Central memory CD8-positive, alpha-beta T cell (primary cell): Measurements from ENCODE around the gene MSGN1.
"Not testable (repeated sequence)": the region's sequence is repeated elsewhere in the genome, so short reads cannot be mapped to it uniquely, and the experiment has no call there.

Experiments used
- ATAC-seq: fragments of 150-1000 bp; cut with Tn5 transposase; replicated peaks from 2 replicates; pipeline ENCODE4 v1.10.0; 2022; ENCODE audit warnings: mild to moderate bottlenecking, moderate FRiP score, moderate number of reproducible peaks; ENCODE audit not compliant: poor library complexity, severe bottlenecking; ENCODE audit errors: extremely low read depth
- DNase-seq, 2 donors: peaks; one replicate each; pipeline ENCODE4 v3.0.0; 2021; ENCODE audit warnings: low spot score in 2 of 2
- H3K27ac Mint-ChIP-seq: one replicate; pipeline ENCODE4 v1.8.0; 2022; ENCODE audit warnings: low read depth, mild to moderate bottlenecking, moderate library complexity, mixed read lengths
- H3K27me3 Mint-ChIP-seq: one replicate; pipeline ENCODE4 v1.8.0; 2022; ENCODE audit warnings: mixed read lengths
- H3K36me3 Mint-ChIP-seq: one replicate; pipeline ENCODE4 v1.8.0; 2022; ENCODE audit warnings: mild to moderate bottlenecking, moderate library complexity, mixed read lengths; ENCODE audit not compliant: insufficient read depth
- H3K4me1 Mint-ChIP-seq: one replicate; pipeline ENCODE4 v1.8.0; 2022; ENCODE audit warnings: mixed read lengths
- H3K4me3 Mint-ChIP-seq: one replicate; pipeline ENCODE4 v1.8.0; 2022; ENCODE audit warnings: mild to moderate bottlenecking, moderate library complexity, mixed read lengths
- H3K9me3 Mint-ChIP-seq: one replicate; pipeline ENCODE4 v1.8.0; 2022; ENCODE audit warnings: mixed read lengths

MSGN1 gene

GRCh38 chr2:17813742-17814473 lies 2.4 kb upstream of the MSGN1 start:
- H3K27ac Mint-ChIP-seq: no peak overlapping the region
- no peaks in the 10 kb centered on the region for H3K4me1 Mint-ChIP-seq
- H3K27me3 Mint-ChIP-seq: peaks cover 45% of the 10 kb centered on the region
- no peaks in the 10 kb centered on the region for H3K9me3 Mint-ChIP-seq
- no peak overlapping the region for H3K4me3 Mint-ChIP-seq
- no peaks in the 10 kb centered on the region for H3K36me3 Mint-ChIP-seq
- ATAC-seq: no peak
- DNase-seq: no peak

DNA sequence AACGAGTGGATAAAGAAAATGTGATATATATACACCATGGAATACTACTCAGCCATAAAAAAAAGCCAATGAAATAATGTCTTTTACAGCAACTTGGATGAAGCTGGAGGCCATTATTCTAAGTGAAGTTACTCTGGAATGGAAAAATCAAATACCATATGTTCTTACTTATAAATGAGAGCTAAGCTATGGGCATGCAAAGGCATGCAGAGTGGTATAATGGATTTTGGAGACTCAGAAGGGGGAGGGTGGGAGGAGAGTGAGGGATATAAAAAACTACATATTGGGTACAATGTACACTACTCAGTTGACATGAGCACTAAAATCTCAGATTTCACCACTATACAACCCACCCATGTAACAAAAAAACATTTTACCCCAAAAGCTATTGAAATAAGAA lies 1.7 kb upstream of the MSGN1 start:
- peaks cover 41% of the 10 kb centered on the region for H3K27me3 Mint-ChIP-seq
- H3K36me3 Mint-ChIP-seq: peaks cover 2% of the 10 kb centered on the region
- no peak overlapping the region for H3K4me3 Mint-ChIP-seq
- H3K4me1 Mint-ChIP-seq: no peaks in the 10 kb centered on the region
- DNase-seq: no peak
- H3K27ac Mint-ChIP-seq: no peak overlapping the region
- ATAC-seq: no peak
- H3K9me3 Mint-ChIP-seq: no peaks in the 10 kb centered on the region

GRCh38 chr2:17815468-17816184 lies 634 bp upstream of the MSGN1 start:
- Mint-ChIP-seq H3K27me3 (peaks cover 42% of the 10 kb centered on the region), H3K4me1 (no peaks in the 10 kb centered on the region), H3K9me3 (no peaks in the 10 kb centered on the region), H3K36me3 (peaks cover 3% of the 10 kb centered on the region), H3K27ac (no peak overlapping the region), H3K4me3 (no peak overlapping the region)
- DNase-seq (no peak), ATAC-seq (no peak)

DNA sequence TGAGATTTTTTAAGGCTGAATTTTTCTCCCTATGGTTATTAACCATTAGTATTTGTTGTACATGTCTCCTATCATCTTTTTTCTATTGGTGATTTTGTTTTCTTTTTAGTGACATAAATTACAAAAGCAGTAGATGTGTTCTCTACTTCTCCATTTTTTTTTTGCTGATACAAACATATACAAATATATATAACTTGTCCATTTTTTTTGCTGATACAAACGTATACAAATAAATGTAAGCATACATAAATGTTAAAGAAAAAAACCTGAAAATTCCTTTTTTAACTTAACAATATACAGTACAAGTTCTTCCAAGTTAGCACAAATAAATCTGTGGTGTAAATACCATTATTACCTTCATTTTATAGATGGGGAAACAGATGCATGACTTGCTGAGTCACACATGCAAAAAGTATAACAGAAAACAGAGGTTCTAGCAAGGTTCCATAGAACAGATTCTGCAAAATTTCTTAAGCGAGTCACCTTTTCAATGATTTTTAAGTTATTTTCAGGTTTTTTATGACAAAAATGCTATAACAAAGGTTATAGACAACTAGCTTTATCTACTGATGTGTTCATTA lies 2.1 kb downstream of the MSGN1 start:
- Mint-ChIP-seq H3K9me3 (no peaks in the 10 kb centered on the region), H3K36me3 (peaks cover 4% of the 10 kb centered on the region), H3K27me3 (peaks cover 55% of the 10 kb centered on the region), H3K4me1 (no peaks in the 10 kb centered on the region), H3K4me3 (no peak overlapping the region), H3K27ac (no peak overlapping the region)
- DNase-seq: no peak
- ATAC-seq: no peak

- no peak overlapping the region for H3K4me3 Mint-ChIP-seq
- no peak overlapping the region for H3K27ac Mint-ChIP-seq
- H3K4me1 Mint-ChIP-seq: no peaks in the 10 kb centered on the region
- DNase-seq (no peak), ATAC-seq (no peak)
- peaks cover 4% of the 10 kb centered on the region for H3K36me3 Mint-ChIP-seq
- H3K9me3 Mint-ChIP-seq: no peaks in the 10 kb centered on the region
- H3K27me3 Mint-ChIP-seq: peaks cover 69% of the 10 kb centered on the region
These were observed 4.8 kb downstream of the MSGN1 start for GRCh38 chr2:17821080-17821479.

DNA sequence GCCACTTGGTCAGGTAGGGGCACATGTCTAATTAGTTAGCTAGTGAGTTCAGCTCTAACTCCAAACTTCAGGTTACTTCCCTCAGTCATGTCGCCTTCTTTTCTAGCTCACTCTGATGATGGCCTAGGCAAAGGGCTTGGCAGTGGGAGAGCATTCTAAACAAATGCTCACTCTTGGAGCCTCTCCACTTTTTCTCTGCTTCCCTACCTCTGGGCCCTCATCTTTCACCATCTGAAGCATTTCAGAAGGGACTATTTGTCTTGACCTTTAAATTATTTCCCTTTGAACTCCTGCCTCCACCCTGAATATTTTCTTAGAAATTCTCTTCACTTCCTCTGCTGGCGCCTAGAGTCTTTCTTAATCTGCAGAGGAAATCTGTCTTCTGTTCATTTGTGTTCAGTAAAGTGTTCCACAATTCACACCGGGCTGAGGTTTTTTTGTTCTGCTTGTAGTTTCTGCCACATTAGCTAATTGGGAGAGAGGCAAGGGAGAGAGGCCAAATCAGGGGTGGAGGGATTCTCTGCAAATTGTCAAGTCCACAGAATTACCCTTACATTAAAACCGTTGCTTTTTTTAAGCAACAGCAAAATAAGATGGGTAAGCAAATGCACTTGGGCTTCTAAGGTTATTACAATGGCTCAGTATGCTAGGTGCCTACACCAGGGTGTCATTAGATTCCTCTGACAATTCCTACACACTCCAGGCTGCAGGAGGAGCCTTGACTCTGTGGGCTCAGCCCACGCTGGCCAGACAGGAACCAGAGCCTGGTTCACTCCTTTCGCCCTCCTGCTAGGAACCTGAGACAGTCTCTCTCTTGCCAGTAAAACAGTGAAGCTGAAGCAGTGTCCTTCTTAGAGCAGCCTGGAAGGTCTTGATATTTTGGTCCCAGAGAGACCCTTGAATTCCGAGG lies 5.5 kb downstream of the MSGN1 start:
- Mint-ChIP-seq H3K27ac (no peak overlapping the region), H3K4me1 (no peaks in the 10 kb centered on the region), H3K4me3 (no peak overlapping the region), H3K27me3 (peaks cover 69% of the 10 kb centered on the region), H3K36me3 (peaks cover 4% of the 10 kb centered on the region), H3K9me3 (no peaks in the 10 kb centered on the region)
- DNase-seq (no peak), ATAC-seq (no peak)

DNA sequence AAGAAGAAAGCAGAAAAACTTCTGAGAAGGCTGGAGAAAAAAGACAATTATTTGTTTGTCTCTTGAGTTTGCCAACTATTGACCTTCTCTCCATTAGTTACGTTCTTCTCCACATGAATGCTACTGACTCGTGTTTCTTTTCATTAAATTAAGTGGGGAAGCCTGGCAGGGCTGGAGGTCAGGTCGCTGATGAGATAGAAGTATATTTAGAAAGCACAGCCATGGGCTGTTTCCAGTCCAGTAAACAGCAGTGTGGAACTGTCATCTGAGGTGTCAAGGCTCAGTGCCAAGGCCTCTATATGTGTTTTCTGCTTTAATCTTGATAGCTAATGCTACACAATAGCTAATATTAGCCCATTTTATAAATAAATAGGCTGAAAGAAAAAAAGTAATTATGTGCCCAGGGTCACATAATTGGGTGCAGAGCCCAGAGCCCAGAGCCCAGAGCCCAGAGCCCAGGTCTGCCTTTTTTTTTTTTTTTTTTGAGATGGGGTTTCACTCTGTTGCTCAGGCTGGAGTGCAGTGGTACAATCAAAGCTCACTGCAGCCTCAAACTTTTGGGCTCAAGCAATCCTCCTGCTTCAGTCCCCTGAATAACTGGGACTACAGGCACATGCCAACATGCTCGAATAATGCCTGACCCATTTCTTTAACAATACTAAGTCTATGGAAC lies 6.3 kb downstream of the MSGN1 start:
- no peak for ATAC-seq
- peaks cover 66% of the 10 kb centered on the region for H3K27me3 Mint-ChIP-seq
- H3K36me3 Mint-ChIP-seq: peaks cover 4% of the 10 kb centered on the region
- H3K4me1 Mint-ChIP-seq: no peaks in the 10 kb centered on the region
- H3K9me3 Mint-ChIP-seq: no peaks in the 10 kb centered on the region
- H3K27ac Mint-ChIP-seq: no peak overlapping the region
- no peak overlapping the region for H3K4me3 Mint-ChIP-seq
- DNase-seq: no peak

- H3K4me1 Mint-ChIP-seq, ATAC-seq, H3K36me3 Mint-ChIP-seq, H3K4me3 Mint-ChIP-seq, H3K9me3 Mint-ChIP-seq, DNase-seq, H3K27ac Mint-ChIP-seq: not testable (repeated sequence)
- H3K27me3 Mint-ChIP-seq: peaks cover 68% of the 10 kb centered on the region
These were observed 7.4 kb downstream of the MSGN1 start for GRCh38 chr2:17823646-17824045.

DNA sequence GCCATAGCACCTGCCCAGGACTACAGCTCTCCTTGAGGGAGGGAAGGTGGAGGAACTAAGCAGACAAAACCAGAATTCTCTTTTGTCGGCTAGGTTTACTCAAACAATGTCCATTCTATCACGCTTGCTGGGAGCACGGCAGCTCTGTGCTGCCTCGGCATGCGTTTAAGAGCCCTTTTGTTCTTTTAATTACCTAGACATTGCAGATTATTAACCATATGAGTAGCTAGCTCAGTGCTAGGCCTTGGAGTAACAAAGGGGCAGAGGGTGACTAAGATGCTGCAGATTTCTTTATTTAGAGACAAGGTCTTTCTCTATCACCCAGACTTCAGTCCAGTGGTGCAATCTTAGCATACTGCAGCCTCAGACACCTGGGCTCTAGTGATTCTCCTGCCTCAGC lies 11.1 kb downstream of the MSGN1 start:
- H3K27me3 Mint-ChIP-seq: peaks cover 82% of the 10 kb centered on the region
- DNase-seq (no peak), ATAC-seq (no peak)
- H3K9me3 Mint-ChIP-seq: no peaks in the 10 kb centered on the region
- H3K4me1 Mint-ChIP-seq: no peaks in the 10 kb centered on the region
- peaks cover 1% of the 10 kb centered on the region for H3K36me3 Mint-ChIP-seq
- no peak overlapping the region for H3K27ac Mint-ChIP-seq
- H3K4me3 Mint-ChIP-seq: no peak overlapping the region

GRCh38 chr2:17827785-17828184 lies 11.5 kb downstream of the MSGN1 start:
- Mint-ChIP-seq H3K4me1 (no peaks in the 10 kb centered on the region), H3K27me3 (peaks cover 83% of the 10 kb centered on the region), H3K4me3 (no peak overlapping the region), H3K36me3 (no peaks in the 10 kb centered on the region), H3K9me3 (no peaks in the 10 kb centered on the region), H3K27ac (no peak overlapping the region)
- ATAC-seq (no peak), DNase-seq (no peak)

- Mint-ChIP-seq H3K36me3 (no peaks in the 10 kb centered on the region), H3K4me3 (no peak overlapping the region), H3K4me1 (no peaks in the 10 kb centered on the region), H3K27ac (no peak overlapping the region), H3K27me3 (peaks cover 60% of the 10 kb centered on the region), H3K9me3 (no peaks in the 10 kb centered on the region)
- DNase-seq: peak in 1 of 2 donors; percentile 19
- no peak for ATAC-seq
These were observed 14.1 kb downstream of the MSGN1 start for GRCh38 chr2:17830053-17831034.
